Activated CD8-positive, alpha-beta memory T cell treated with anti-CD3 and anti-CD28 coated beads for 1 hour (primary cell): ENCODE results near the gene LUC7L.
"Not testable (repeated sequence)": the region's sequence is repeated elsewhere in the genome, so short reads cannot be mapped to it uniquely, and the experiment has no call there.

Source experiments
- DNase-seq, 2 donors: peaks; one replicate each; pipeline ENCODE4 v3.0.0-alpha.2; 2020; ENCODE audit warnings: low read depth in 1 of 2; ENCODE audit errors: extremely low read depth in 1 of 2

The LUC7L gene

GRCh38 chr16:230949-231348 is 1.7 kb upstream of the LUC7L start:
- no peak for DNase-seq

DNA sequence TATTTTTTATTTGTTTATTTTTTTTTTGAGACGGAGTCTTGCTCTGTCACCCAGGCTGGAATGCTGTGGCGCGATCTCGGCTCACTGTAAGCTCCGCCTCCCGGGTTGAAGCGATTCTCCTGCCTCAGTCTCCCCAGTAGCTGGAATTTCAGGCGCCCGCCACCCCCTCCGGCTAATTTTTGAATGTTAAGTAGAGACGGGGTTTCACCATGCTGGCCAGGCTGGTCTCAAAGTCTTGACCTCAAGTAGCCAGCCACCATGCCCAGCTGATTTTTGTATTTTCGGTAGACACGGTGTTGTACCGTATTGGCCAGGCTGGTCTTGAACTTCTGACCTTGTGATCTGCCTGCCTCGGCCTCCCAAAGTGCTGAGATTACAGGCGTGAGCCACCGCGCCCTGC is 1.1 kb upstream of the LUC7L start:
- DNase-seq: not testable (repeated sequence)

GRCh38 chr16:229731-230281 is 557 bp upstream of the LUC7L start:
- DNase-seq: no peak

- no peak for DNase-seq
Measured at GRCh38 chr16:228151-228851, 948 bp downstream of the LUC7L start.

DNA sequence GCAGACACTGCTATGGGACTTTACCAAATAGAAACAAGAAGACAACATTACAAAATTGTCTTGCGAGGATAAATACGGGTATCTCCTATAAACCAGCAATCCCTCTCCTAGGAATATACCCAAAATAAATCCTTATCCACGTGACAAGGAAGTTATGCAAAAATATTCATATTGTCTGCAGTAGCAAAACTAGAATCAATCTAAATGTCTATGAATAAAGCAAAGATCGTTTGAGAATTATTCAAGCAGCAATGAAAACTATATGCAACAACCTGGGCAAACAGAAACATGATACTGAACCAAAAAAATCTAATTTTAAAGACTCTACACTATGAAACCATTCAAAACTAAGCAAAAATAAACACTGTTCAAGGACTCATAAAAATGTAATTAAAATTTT is 9.2 kb downstream of the LUC7L start:
- no peak for DNase-seq

GRCh38 chr16:212999-213398 is 16.2 kb downstream of the LUC7L start:
- no peak for DNase-seq

DNA sequence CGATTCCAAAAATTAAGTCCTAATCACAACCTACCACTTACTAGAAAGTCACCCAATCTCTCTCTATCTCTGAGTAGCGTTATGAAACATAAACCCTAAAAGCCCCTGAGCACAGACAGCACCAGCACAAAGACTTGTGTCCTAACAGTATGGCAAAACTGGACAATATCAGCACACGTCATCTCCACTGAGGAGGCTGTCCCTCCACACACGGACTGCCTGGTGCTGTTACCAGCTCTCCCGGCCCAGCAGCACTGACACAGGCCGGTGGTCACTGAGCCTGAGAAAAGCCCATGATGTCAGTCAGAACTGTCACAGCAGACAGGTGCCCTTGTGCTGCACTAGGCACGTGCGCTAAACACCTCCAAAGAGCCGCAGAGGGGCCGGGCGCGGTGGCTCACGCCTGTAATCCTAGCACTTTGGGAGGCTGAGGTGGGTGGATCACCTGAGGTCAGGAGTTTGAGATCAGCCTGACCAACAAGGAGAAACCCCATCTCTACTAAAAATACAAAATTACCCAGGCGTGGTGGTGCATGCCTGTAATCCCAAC is 17.5 kb downstream of the LUC7L start:
- not testable (repeated sequence) for DNase-seq

DNA sequence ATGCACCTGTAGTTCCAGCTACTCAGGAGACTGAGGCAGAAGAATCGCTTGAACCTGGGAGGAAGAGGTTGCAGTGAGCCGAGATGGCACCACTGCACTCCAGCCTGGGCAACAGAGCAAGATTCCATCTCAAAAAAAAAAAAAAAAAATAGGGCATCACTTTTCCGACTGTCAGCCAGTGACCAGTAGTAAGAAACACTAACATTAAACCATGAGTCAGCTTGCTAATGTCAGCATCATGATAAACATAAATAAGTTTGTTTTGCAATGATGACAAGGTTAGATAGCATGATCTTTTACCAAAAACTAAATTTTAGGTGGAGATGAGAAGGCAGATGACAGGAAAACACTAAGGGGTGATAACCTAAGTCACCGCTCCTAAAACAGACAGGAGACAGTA is 19.9 kb downstream of the LUC7L start:
- not testable (repeated sequence) for DNase-seq

DNA sequence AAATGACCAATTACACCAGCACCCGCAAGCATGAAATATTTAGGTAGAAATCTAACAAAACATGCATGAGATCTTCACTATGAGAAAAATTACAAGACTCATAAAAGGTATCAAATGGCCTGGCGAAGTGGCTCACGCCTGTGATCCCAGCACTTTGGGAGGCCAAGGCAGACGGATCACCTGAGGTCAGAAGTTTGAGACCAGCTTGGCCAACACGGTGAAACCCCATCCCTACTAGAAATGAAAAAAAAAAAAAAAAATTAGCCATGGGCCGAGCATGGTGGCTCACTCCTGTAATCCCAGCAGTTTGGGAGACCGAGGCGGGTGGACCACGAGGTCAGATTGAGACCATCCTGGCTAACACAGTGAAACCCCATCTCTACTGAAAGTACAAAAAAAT is 25.2 kb downstream of the LUC7L start:
- not testable (repeated sequence) for DNase-seq

- no peak for DNase-seq
Measured at GRCh38 chr16:203246-203645, 26.0 kb downstream of the LUC7L start.

DNA sequence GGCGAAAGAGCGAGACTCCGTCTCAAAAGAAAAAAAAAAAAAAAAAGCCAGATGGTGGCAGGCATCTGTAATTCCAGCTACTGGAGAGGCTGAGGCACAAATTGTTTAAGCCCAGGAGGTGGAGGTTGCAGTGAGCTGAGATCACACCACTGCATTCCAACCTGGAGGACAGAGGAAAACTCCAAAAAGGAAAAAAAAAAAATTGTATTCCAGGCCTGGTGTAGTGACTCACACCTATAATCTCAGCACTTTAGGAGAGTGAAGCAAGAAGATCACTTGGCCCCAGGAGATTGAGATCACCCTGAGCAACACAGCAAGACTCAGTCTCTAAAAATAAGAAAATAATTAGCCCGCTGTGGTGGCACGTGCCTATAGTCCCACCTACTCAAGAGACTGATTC is 28.9 kb downstream of the LUC7L start:
- DNase-seq: no peak

DNA sequence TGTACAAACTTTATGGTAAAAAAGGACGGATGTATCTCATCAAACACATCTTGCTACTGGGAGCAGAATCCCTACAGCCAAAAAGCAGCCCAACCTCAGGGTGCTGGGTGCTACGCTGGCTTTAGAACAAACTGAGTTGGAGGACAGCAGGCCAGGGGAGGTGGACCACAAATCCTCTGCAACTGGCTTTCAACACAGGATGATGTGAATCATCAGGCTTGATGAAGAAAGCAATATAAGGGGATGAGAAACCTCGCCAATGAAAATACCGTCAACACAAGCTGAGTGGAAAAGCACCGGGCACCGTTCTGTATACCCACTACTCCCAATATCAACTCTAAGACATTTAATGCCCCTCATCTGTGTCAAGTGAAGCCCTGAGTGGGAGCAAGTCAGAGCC is 34.7 kb downstream of the LUC7L start:
- DNase-seq: no peak

- DNase-seq: no peak
Measured at GRCh38 chr16:193441-193840, 35.8 kb downstream of the LUC7L start.

- no peak for DNase-seq
Measured at GRCh38 chr16:192686-193085, 36.6 kb downstream of the LUC7L start.

DNA sequence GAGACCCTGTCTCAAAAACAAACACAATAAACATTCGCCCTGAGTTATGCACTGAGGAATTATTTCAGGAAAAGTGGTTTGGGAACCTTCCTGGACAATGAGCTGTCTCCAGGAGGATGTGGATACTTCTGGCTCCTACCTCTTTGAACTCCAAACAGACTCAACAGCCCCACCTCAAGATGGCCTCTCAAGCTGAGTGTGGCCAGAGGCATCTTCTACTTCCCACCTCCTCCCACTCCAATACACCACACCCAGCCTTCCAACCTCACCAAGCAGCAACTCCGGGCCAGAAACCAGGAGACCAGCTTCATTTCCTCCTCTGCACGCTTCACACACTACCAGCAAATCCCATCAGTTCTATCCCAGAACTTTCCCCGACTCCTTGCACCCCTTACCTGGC is 37.4 kb downstream of the LUC7L start:
- DNase-seq: no peak

- no peak for DNase-seq
Measured at GRCh38 chr16:189604-190186, 39.6 kb downstream of the LUC7L start.

DNA sequence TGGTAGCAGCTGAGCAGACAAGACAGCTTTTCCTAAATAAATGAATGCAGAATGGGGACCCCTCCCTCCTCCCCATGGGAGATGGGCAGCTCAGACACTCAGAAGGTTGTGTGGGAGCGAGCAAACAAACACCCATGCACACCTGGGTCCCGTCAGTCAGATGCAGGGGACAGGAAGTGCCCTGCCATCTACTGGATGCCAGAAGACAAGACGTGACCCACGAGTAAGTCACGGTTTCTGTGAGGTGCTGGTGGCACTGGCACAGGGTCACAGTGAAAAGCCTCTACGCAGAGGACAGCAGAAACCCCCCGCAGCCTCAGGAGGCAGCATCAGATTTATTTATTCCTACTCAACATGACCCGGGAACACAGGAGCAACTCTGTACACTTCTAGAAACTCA is 40.6 kb downstream of the LUC7L start:
- no peak for DNase-seq

DNA sequence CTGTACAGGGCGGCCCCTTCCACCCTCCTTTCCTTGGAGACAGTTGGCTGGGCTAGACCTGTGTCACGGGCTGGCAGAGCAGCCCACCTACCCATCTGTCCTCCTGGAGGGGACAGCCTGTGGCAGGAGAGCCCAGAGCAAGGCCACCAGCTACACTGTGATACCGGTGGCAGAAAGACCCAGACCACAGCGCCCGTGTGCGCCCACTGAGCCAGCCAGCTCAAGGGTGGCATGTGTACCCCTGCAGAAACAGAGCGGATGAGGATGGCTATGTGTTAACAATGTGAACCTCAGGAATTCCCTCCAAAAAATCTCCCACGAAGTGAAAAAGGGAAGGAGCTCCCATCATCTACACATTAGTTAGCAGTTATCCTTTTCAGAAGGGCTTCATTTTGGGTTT is 41.9 kb downstream of the LUC7L start:
- no peak for DNase-seq

DNA sequence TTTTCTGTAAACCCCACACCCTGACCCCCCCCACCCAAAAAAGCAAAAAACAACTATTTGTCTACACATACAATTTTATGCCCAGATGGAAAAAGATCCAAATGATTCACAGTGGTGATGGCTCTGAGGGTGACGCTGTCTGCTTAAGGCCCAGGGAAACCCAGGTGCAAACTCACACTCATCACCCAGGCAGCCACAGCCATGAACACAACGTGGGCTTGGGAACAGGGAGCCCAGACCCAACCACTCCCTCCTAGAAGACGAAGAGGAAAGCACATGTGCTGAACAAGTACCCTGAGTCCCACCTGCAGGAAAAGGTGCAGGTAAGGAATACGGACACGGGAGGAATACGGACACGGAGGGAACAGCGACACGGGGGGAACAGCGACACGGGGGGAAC is 43.6 kb downstream of the LUC7L start:
- DNase-seq: no peak

- no peak for DNase-seq
Measured at GRCh38 chr16:185213-185612, 44.0 kb downstream of the LUC7L start.

DNA sequence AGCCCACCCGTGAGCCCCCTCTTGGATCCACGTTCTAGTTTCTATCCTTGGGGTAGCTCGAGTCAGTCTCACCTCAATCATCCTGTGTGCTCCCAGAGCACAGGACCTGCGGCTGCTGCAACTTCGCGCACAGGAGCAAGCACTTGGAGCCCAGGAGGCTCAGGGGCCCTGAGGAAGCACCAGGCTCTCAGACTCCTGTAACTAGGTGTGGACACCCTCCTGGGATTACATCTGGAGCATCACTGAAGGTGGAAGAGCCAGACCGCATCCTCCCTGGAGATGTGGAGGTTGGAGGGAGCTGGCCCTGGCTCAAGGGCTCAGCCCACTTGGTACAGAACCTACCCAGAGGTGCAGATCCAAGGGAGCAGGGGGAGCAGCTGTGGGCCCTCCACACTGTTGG is 46.2 kb downstream of the LUC7L start:
- no peak for DNase-seq

GRCh38 chr16:181565-182021 is 47.7 kb downstream of the LUC7L start:
- DNase-seq: no peak
